NCI-H82 treated with DMSO at 0.1 percent for 48 hours (cell line): ENCODE data around the gene SORBS1.

Source experiments
- DNase-seq: peaks from one replicate; lab custom pipeline; 2025; ENCODE audit not compliant: unreplicated experiment; lab: John Stamatoyannopoulos, UW

The SORBS1 gene

DNA sequence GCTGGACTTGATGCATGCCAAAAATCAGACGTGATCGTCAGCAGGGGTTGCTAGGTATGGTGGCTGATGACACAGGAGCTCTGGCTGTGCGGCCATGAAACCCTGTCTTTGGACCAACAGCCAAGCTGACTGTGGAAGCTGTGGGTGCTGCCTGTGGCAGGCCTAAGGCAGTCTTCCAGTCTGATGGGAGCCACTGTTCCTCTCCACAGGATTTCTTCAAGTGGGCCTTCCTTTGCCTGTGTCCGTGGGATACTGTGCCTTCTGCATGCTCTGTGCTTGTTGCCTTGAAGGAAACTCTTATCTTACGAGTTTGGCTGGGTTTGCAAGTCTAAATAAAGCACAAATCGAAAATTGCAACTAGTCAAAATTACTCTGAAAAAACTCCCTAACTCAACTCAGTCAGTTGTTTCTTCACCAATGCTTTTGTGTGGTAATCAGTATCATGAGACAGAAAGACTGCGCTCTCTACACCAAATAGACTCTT is 168.4 kb downstream of the SORBS1 start:
- DNase-seq: no peak

DNA sequence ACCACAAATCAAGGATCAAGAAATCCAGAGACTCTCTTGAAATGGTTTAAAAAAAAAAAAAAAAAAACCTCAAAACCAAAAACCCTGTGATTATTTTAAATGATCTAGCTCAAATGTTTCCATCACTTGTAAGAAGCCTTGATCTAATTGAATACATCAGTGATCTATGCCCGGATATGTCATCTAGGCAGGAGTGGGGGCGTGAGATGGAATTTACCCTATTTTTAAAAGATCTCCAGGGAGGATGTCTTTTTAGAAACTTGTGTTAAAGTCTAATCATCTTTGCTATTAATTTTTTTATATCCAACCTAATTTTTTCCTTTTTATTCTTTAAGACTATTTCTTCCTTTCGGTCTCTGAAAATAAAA is 169.0 kb downstream of the SORBS1 start:
- no peak for DNase-seq

DNA sequence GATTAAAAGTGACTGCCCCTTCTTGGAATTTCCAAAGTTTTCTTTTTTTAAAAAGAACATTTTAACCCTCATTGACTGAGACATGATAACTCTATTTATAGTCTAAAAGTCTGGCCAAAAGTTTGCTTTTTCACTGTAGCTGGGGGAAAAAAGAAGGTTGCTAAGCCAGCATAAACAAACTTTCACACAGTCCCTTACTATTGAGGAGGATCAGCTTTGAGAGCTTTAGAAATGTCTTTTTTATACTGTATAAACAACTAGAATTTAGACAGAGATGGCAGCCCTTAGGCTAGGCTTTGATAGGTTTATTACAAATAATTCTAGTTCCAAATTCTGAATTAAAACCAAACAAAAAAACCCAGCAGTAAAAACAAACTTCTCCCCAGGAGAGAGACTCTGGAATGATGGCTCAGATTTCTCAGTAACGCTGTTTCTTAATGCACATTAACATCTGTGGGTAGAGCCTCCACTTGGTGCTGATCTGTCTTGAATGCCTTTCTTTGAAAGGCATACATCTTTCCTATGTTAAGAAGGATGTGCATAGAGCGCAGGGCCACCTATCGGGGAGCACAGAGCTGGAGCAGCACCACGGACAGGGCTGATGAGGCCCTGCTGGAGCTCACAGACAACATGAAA is 169.5 kb downstream of the SORBS1 start:
- peak; percentile 4 for DNase-seq

- peak; percentile 44 for DNase-seq
These were observed 170.0 kb downstream of the SORBS1 start for GRCh38 chr10:95391164-95391563.

DNA sequence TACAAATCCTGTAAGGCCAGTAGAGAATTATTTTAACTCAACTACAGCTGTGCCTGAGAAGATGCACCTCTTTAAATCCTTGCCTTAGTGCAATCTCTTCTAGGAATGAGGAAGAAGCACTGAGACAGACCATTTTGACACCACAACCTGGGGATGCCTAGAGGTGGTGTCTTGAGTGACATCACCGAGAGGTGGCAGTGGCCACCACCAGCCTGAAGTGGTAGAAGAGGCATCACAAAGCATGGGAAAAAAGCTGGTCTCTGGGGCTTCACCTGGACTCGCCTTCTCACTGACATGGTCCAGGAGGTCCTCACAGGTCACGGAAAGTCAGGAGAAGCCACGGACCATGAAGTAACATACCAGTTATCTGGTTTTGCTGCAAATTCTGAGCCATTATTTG is 171.2 kb downstream of the SORBS1 start:
- no peak for DNase-seq

- no peak for DNase-seq
These were observed 172.0 kb downstream of the SORBS1 start for GRCh38 chr10:95389176-95389575.

DNA sequence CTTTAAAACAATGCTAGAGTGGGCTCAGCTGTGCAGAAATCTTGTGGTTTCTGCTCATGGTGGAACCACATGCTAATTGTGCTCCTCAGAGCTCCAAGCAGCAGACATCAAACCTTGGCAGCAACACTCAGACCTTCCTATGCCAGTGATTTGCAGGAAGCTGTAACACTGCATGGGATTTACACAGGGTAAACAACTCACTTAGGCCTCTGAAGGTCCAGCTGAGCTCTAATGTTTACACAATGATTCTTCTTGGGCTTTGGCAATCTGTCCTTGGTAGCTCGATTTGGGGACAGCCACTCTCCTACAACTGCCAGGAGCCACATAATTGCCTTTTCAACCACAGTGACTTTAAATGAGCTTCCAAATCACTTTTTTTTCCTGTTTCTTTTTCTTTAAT is 172.6 kb downstream of the SORBS1 start:
- DNase-seq: peak; percentile 4

- DNase-seq: no peak
These were observed 173.1 kb downstream of the SORBS1 start for GRCh38 chr10:95388109-95388471.

GRCh38 chr10:95384011-95384704 is 177.0 kb downstream of the SORBS1 start:
- no peak for DNase-seq

DNA sequence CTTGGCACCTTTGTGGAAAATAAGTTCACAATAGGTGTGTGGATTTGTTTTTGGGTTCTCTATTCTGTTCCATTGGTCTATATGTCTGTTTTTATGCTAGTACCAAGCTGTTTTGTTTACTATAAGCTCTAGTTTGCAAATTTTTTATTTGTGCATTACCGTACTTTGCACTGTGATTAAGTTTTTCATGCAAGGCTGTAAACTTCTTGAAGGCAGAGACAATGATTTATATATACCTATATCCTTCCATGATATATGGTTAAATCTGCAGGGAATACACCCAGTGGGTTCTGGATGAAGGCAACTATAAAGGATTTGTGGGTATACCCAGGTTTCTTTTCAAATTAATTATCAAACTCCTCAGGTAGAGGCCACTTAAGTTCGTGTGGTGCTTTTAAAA is 178.6 kb downstream of the SORBS1 start:
- DNase-seq: no peak

- DNase-seq: no peak
These were observed 179.0 kb downstream of the SORBS1 start for GRCh38 chr10:95382174-95382573.

DNA sequence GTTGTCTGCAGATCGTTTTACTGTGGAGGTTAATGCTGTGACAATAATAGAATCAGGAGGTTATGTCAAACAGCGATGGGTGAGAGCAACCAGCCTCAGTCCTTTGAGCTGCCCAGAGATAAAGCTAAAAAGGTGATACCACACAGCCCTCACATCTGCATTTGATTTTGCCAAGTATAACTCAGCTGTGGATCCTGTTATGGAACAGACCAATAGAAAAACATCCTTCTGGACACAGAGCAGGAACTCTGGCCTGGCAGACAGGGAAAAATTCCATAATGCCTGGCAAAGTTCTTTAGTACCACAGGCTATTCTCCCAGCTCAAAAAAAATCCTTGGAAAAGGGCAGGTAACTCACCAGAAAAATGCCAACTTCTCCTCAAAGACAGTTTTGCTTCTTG is 183.2 kb downstream of the SORBS1 start:
- DNase-seq: no peak

DNA sequence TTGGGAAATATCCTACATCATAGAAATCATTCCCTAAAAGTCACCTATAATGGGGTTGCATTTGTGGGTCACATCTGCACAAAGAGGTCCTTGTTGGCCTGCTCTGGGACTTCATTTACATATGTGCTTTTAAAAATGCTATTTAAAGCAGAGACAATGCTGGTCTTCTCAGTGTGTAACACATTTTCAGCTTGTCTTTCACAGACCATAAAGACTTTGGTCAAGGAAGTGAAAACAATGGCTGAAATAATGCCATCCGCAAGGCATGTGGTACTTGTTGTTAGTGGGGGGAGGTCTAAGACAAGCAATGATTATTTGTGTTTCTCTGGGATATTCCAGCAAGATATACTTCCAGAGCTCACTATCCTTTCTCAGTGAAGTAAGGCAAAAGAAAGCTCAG is 185.8 kb downstream of the SORBS1 start:
- DNase-seq: no peak

- peak; percentile 52 for DNase-seq
These were observed 186.5 kb downstream of the SORBS1 start for GRCh38 chr10:95374597-95375209.

DNA sequence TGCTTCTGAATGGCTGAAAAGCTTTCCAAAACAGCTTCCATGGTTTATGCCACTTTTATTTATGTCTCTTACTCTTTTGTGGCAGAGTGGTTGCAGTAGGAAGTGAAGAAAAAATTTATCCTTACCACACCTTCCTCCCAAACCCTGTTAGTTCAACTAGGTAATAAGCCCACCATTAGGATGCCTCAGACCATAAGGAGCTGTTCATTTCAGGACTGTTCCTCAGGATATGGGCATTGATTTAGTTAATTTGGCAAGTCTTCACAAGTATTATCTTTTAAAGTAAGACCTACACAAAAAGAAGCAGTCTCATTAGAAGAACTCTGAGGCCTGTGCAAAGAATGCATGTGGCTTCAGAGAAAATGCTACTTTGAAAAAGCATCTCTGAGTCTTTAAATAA is 187.5 kb downstream of the SORBS1 start:
- DNase-seq: no peak

- DNase-seq: no peak
These were observed 196.8 kb downstream of the SORBS1 start for GRCh38 chr10:95364342-95364741.

- DNase-seq: peak; percentile 66
These were observed 197.8 kb downstream of the SORBS1 start for GRCh38 chr10:95363303-95363912.

DNA sequence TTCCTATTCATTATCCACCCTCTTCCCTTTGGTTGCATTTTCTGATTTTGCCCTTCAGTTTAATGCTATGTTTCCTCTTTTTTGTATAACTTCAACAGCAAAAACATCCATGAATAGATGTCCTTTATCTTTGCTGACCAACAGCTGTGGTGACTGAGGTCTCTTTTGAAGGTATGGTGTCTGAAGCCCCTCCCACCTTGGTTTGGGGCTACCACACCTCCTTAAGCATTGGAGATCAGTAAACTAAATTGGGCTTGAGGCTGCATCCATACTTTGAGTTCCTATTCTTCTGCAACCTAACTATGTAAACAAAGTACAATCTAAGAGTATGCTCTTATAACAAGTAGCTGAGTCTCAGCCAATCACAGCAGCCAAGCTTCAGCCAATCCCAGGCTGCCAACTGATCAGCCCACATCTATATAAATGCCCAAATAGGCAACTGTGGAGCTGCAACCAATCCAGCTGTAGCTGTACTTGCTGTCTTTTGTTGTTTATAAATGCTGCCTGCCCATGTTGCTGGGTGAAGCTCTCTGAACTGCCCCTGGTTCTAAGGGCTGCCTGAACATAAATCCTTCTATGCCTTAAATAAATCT is 201.0 kb downstream of the SORBS1 start:
- no peak for DNase-seq

DNA sequence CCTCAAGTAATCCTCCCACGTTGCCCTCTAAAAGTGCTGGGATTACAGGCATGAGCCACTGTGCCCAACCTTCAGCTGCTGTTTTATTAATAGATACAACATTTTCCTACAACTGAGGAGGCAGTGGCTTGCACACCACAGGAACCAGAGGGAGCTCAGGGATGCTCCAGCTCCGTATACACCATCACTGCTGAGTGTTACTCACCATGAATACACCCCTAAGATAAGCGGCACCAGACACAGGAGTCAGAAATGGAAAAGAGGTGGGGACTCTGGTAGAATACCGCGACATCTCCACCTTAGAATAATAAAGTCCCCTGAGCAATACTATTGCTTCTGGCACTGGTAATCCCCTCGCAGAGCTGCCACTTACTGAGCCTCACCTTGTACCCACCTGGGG is 201.7 kb downstream of the SORBS1 start:
- DNase-seq: no peak

GRCh38 chr10:95356190-95356955 is 204.8 kb downstream of the SORBS1 start:
- DNase-seq: no peak

DNA sequence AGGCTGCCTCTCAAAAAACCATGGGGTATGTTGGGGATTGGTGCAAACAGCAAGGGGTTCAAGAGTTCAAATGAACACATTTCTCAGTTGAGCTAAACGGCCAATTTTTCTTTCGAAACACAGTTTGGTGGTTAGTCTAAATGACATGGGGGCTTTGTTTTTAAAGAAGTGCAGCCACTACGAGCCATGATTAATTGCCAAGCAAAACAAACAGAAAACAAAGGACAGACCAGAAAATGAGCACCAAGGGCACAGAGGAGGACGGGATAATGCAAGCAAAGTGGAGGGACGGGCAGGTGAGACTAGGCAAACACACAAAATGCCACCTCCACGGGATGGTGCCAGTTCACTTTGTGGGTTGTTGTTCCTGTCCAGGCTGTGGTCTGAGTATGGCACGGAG is 205.9 kb downstream of the SORBS1 start:
- DNase-seq: no peak
